Measurements from ENCODE around the gene TNFRSF14.

TNFRSF14 gene

DNA sequence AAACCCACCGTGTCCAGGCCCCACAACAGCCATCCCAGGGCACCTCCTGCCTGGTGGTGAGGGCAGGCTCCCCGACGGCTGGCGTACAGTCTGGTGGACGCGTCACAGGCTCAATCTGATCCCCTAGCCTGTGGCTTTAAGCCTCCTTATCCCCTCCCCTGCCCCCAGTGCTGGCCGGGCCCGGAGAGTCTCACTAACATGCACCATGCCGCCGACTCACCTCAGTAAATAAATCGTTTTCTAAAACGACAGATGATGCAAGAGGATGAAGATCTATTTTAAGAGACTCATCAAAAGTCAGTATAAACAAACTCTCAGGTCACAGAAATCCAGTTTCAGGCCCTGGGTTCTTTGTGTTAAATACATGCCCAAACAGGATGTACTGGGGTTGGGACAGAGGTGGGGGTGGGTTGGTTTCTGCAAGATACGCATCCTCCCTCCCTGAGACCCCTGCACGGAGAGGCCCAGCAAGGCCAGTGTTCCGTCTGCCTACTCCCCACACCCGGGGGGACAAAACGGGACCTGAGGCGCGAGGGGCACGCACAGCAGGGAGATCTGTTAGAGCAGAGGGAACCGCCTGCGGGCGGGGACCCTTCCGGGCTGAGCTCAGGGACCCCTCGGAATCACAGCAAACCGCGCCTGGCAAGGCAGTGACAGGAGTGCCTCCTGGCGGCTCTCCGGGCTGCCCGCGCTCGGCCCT is 32.8 kb upstream of the TNFRSF14 start:
- DNase-seq (ENCODE audit: low read depth in 2 of 2) = peak in 1 of 2 donors; percentile 29

DNA sequence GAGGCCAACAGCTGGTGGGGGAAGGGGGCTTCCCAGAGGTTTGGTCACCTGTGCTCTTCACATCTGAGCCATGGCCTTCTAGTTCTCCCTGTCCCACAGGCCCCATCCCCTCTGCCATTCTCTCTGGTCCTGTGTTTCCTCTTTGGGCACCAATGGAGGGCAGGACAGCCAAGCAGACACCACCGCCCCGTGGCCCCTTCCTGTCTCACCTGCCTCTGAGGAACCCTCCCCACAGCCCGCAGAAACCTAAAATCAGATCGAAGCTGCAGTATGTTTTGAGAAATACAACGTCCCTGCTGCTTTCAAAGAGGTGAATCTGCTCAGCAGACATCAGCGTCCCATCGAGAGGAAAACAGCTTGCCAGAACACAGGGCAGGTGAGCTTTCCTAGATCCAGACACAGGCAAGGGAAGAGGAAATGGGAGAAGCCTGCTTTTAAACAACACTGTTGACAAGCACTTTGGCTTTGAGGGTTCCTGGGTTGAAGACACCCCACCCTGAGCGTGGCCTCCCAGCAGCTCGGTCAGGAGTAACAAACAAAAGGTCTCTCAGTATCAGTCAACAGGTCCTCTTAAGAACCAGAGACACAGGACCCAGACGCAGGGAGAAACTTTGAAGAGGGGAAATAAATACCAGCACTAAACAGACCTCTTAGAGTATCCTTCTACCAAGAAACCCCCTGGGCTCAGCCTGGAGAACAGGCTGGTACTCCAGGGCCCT is 32.1 kb upstream of the TNFRSF14 start:
- peak in 1 of 2 donors; percentile 35 for DNase-seq (ENCODE audit: low read depth in 2 of 2)

DNA sequence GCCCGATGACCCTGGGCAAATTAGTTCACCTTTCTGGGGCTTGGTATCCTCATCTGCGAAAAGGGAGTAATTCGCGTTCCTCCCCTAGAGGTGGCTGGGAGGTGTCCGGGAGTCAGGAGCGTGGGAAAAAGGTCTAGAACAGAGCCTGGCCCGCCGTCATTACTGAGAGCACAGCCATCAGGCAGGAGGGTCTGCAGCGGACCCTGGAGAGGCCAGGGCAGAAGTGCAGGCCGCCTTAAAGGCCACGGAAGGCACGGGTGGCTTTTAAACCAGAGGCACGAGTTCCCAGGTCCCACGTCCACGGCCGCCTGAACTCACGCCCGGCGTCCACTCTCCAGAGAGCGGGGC is 30.6 kb upstream of the TNFRSF14 start:
- DNase-seq (ENCODE audit: low read depth in 2 of 2) = no peak

DNA sequence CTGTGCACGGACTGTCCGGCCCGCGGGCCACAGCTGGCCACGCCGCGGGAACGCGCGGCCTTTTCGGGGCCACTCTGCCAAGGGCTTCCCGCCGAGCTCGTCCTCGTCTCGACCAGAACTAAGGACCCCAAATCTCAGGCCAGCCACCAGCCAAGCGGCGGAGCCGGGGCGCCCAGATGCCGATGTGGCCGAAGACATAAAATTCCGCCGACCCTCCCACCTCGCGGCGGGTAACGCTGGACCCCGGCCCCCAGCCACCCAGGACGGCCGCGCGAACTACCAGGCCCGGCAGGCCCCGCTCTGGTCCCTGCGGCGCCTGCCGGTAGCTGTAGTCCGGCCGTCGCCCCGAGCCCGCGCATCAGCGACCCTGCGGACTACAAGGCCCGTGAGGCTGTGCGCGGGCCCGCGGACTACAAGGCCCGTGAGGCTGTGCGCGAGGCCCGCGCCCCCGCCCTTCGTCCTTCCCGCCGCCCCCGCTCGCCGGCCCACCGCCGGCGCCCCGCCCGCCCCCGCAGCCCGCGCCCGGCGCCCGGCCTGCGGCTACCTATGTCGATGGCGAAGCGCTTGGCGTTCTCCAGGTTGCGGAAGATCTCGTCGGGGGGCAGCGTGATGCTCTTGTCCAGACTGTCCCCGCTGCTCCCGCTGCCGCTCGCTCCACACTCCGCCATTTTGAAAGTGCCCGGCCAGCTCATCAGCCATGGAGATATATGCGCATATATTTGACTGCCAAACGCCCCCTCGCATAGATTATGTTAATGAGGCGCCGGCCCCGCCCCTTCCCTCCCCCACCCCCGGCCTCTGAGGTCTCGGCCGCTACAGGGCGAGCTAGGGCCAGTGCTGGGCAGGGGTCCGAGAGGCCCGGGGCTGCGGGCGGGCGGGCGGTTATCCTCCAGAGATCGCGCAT is 30.0 kb upstream of the TNFRSF14 start, which contains the start of gene PANK4:
PANK4 (minus strand) TSS at position 677 of the 904 bp plus-strand sequence; CDS start at position 668, 9 bp downstream.
- DNase-seq (ENCODE audit: low read depth in 2 of 2) = peak; percentile 79 to 91

DNA sequence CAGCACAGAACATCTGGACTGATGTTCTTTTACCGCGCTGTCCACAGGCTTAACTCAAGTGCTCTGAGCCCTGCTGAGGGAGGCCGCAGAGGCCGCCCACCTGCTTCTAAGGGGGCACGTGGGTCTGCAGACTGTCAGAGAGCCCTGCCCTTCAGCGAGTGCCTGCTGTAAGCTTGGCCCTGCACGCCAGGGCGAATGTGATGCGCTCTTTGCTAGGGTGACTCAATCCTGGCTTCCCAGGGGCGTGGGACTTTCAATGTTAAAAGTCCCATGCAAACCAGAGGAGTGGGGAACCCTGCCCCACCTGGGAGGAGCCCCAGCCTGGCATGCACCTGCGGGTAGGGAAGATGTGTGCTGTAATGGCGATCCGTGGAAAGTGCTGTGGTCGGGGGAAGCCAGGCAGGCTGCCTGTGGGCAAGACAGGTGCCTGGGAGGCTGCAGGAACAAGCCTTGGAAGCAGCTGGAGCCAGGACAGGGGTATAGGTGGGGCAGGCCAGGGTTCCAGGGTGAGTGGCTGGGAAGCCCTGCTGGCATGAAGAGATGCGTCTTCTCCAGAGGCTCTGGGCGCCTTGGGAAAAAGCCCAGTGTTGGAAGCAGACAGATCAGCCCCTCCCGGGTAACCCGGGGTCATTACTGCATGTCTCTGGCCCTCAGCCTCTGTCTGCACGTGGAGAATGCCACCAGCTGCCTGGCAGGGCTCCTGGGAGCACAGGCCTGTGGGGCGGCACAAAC is 29.2 kb upstream of the TNFRSF14 start:
- DNase-seq (ENCODE audit: low read depth in 2 of 2) = peak in 1 of 2 donors; percentile 61

DNA sequence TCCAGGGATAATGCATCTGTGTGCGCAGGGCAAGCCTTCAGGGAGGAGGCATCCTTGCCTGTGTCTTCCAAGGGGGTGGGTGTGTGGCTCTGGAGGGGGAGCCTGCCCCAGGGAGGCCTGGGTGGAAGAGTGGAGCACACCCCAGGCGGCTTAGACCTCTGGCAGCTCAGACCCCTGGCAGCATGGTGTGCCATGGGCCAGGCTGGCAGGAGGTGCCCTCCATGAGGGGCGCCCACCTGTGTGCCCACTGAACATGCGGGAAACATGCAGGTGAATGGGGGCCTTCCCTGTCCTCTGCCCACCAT is 28.7 kb upstream of the TNFRSF14 start:
- DNase-seq (ENCODE audit: low read depth in 2 of 2) = no peak

DNA sequence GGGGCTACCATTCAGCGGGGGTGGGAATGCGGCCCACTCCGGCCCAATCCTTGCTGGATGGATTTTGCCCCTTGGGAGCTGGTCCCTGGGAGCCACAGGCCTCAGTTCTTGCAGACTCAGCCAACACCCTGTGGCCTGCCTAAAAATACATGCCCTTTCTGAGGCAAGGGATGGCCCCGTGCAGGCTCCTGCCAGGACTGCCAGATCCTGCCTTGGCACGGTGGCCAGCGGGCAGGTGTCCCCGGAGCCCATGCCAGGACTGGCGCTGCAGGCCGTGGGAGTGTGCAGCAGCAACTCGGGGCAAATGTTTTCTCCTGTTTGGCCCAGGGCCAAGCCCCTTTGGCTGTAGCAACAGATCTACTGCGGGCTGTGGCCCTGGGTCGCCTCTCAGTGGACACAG is 28.2 kb upstream of the TNFRSF14 start:
- no peak for DNase-seq (ENCODE audit: low read depth in 2 of 2)

DNA sequence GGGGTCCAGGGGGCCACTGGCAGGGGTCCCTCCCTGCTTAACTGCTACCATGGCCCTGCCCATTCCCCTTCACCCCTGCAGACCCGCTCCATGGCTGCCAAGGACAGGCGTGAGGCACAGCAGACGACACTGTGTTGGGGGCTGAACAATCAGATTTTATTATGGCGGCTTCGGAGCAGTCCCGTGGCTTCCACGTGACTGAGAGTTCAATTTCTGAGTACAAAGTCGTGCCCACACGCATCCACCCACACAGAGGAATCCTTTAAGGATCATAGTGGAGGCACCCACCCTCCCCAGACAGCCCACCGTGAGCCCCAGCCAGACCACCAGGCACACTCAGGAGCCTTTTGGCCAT is 27.6 kb upstream of the TNFRSF14 start:
- no peak for DNase-seq (ENCODE audit: low read depth in 2 of 2)

DNA sequence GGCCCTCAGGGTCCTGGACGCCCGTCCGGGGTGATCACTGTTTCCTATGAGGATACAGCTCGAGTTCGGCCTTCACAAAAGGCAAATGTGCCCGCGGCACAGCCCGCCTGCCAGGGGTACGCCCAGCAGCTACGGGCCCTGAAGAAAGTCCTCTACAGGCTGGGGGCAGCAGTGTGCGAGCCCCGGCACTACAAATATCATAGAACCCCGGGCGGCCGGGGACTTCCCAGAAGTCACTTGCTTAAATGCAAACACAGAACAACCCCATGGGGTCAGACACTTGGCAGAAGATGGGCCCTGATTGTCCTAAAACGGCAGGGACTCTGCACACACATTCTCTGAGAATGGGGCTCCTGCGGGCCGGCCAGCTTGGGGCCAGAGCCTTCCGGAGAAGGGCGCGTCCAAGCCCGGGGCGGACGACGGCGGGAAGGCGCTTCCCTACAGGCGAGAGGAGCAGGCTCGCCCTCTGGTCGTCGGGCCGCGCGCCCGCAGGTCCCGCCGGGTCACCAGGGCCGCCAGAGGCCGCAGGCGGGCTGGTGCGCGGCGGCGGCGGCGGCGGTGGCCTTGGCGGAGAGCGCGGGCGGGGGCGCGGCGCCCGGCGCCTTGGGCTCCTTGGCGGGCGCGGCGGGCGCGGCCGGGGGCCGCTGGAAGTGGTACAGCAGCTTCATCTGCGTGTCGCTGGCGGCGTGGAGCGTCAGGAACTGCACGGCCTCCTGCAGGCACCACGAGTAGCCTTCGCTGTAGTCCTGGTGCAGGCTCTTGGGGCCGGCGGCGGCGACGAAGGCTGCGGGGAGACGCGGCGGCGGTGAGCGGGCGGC is 27.0 kb upstream of the TNFRSF14 start:
- DNase-seq (ENCODE audit: low read depth in 2 of 2) = no peak

DNA sequence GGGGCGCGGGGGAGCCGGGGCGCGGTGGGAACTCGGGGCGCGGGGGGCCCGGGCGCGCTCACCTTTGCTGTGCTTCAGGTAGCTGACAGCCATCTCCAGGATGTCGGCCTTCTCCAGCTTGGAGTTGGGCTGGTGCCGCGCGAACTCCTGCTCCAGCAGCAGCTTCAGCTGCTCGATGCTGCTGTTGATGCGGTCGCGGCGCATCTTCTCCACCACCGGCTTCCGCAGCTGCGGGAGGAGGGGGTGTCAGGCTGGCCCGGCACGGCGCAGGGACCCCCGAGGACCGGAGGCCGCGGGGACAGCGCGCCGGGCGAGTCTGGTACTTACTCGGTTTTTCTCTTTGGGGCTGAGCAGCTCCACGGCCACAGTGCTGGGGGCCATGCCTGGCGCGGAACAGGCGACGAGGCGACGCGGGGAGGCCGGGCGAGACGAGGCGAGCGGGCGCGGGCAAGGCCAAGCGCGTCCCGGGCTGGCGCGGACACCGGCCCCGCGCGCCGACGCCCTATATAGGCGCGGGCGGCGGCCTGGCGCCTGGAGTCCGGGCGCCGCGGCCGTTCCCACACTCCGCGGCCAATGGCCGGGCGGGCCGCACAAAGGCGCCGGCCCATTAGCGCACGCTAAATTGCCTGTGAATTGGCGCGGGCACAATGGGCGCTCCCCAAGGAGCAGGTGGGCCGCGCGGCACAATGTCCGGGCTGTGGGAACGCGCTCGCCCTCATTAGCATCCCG is 26.2 kb upstream of the TNFRSF14 start, which contains the start of gene HES5:
HES5 (minus strand) TSS at position 480 of the 729 bp plus-strand sequence; CDS start at position 381, 99 bp downstream.
- DNase-seq (ENCODE audit: low read depth in 2 of 2) = no peak

DNA sequence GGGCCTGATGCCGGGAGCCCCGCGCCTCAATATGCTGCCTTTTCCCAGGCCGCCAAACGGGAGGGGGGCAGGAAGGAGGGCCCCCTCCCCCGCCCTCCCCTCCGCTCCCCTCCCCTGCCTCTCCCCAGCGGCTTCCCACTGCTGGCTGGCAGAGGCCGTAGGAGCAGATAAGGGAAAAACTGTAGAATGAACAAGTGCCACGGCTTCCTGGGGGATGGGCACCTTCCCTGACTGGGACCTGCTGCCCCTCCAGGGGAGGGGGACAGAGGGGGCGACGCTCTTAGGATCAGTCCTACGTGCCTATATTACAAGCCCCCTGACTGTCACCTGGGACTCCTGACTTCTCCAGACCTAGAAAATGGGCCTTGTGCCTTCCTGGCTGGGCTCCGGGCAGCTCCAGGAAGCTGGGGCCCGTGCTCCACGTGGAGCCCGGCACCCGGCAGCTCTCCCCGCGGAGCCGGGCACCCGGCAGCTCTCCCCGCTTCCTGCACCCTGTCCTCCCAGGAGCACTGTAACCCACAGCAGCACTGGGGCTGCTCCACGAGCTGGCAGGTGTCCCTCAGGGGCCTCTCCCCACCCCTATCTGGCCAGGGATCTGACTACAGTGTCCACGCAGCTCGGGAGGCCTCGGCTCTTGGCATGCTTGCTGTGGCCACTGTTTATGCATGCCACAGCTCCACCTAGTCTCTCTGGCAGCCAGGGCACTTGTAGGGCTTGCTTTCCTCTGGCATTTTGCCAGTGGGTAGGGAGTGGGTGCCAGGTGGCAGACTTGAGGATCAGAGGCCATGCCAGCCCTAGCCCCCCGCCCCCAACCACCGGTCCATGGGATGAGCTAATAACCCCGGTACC is 25.4 kb upstream of the TNFRSF14 start:
- no peak for DNase-seq (ENCODE audit: low read depth in 2 of 2)

DNA sequence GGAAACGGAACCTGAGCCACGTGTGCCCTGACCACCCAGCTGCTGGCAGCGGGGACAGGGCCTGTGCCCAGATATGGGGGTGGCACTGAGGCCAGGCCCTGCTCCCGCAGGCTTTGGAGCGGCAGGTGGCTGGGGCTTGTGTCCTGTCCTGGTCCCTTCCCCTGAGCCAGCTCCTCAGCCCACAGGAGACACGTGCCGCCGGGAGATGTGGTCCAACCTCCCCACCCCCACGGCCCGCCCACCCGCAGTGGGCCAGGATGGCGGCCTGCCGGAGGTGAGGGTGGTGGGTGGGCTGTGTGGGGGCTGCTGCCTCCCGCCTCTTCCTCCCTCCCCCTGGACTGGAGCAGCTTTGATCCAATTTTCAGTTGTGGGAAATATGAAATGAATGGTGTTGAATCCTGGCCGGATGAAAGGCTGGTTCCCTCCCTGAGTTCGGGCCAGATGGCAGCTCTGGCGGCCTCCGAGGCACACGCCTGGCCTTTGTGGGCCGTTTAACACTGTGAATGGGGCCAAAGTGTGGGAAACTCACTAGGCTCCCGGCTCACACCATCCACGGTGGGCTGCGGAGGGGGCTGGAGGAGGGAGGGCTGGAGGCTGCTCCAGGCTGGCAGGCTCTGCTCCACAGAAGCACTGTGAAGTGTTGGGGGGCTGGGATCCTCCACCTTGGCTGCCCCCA is 23.5 kb upstream of the TNFRSF14 start:
- no peak for DNase-seq (ENCODE audit: low read depth in 2 of 2)

DNA sequence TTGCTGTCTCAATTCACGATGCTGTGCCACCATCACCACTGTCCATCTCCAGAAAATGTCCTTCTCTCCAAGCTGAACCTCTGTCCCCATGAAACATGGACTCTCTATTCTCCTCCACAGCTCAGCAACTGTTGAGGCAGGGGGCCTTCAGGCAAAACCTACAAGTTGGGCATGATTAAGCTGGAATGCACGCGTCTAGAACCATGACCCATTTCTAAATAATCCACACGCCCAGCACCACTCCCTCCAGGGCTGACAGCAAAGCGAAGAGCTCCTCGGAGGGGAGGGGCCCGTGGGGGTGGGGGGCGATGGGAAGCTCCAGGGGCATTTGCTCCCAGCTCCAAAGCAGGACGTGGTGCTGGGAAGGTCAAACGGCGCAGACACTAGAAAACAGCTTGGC is 22.8 kb upstream of the TNFRSF14 start:
- no peak for DNase-seq (ENCODE audit: low read depth in 2 of 2)

DNA sequence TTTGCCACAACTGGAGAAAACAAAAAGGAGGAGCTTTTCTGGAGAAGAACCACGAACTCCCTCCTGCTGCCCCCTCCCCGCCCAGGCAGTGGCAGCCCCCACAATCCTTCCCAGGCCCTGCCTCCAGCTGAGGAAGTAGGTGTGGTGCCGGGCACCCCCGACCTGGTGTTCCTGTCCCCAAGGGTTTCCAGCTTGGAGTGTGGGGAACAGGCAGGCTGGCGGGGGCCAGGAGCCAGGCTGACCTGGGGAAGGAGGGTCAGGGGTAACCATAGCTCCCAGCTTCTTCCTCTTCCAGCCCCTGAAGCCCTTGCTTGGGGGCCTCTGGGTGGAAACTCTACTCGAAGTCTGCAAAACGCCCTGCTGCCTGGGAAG is 21.9 kb upstream of the TNFRSF14 start:
- no peak for DNase-seq (ENCODE audit: low read depth in 2 of 2)

DNA sequence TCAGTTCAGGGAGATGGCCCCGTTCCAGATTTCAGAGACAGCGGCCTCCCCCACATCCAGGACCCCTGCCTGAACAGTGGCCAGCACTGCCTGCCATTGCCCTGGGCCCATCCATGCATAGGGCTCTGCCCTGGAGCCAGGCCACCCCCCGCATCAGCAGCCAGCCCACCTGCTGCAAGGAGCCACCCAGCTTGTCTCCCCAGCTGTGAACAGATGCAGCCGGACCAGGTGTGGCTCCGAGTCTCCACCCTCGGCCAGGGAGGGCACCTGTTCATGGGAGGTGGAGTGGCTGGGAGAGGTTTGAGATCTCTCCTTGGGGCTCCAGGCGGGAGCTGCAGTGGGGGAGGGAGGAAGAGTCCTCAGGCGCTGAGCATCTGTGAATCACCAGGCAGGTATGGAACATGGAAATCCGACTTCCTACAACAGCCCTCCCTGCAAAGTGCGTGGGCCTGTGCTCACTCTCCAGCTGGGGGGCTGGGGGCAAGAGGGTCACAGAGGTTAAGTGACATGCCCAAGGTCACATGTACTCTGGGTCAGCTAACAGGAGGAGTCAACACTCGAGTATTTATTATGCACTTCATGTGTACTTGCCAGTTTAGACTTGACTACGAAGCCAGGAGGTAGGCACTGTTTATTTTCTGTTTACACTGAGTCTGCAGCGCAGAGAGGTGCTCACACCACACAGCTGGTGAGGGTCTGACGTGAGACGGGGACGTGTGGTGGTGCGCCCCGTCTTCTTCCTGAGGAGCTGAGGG is 21.3 kb upstream of the TNFRSF14 start:
- no peak for DNase-seq (ENCODE audit: low read depth in 2 of 2)

DNA sequence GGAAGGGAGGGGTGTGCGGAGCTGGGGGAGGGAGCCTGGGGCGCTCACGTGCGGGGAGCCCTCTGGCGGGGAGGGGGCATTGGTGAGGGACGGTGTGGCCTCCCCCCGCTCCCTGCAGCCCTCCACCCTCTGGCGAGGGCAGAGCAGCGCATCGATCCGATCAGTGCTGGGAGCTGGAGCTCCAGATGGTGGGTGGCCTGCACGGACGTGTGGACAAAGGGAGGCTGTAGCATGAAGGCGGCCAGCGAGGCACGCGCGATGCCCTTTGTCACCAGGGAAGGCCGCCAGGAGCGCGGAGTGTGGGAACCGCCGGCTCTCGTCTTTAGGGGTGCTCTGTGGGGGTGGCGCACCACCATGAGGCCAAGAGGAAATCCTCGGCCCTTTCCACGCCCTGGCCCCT is 20.7 kb upstream of the TNFRSF14 start:
- DNase-seq (ENCODE audit: low read depth in 2 of 2) = no peak

DNA sequence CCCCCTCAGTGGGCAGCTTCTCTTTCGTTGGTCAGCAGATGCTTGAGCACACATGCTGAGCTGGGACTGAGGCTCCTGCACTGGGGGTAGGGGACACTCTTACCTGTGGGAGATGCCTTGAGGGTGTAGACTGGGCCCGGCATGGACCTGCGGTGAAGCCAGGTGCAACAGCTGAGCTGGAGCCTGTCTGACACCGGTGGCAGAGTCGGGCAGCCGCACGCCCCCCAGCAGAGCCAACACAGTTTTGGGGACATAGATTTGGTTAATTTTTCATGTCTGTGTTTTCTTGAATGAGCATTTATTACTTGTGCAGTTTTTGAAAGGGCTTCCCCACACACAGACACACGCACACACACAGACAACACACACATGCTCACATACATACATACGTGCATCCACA is 20.2 kb upstream of the TNFRSF14 start:
- DNase-seq (ENCODE audit: low read depth in 2 of 2) = no peak

DNA sequence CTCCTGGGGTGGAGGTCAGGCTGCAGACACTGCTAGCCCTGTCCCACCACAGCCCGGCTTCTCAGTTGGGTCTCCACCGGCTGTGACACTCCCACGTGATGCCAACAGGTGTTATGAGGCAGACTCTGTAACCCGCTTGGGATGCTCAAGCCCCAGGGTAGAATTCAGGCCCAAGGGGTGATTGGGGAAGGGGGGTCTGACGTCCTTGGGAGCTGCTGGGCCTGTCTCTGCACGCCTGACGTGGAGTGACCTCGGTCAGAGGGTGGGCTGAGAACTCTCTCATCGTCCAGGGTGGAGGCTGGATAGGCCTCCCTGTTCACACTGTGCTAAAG is 18.4 kb upstream of the TNFRSF14 start:
- no peak for DNase-seq (ENCODE audit: low read depth in 2 of 2)

Measured in stimulated activated CD8-positive, alpha-beta memory T cell treated with anti-CD3 and anti-CD28 coated beads, Interleukin-2, amount 100 ng/mL, for 48 hours (primary cell).